Right kidney (tissue), 1 donor: Measurements from ENCODE around the gene DYNLRB1.
"Not testable (repeated sequence)": the region's sequence is repeated elsewhere in the genome, so short reads cannot be mapped to it uniquely, and the experiment has no call there.

ENCODE experiments used
- DNase-seq: peaks from one replicate; pipeline ENCODE4 v3.0.0-alpha.2; 2016

The DYNLRB1 gene

DNA sequence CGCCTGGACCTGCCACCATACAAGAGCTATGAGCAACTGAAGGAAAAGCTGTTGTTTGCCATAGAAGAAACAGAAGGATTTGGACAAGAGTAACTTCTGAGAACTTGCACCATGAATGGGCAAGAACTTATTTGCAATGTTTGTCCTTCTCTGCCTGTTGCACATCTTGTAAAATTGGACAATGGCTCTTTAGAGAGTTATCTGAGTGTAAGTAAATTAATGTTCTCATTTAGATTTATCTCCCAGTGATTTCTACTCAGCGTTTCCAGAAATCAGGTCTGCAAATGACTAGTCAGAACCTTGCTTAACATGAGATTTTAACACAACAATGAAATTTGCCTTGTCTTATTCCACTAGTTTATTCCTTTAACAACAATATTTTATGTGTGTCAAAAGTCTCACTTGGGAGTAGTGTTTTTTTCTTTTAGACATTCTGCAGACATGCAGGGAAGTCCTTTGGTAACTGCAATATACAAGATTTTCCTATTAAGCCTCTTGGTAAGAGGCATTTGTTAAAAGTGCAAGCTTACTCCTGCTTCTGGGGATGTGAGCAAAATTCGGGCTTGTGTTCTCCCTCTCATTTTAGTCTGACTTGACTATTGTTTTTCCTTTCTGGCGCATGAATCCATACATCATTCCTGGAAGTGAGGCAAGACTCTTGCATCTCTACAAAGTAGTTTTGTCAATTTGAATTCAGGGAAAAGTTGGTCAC is 8.4 kb upstream of the DYNLRB1 start:
- DNase-seq: no peak

DNA sequence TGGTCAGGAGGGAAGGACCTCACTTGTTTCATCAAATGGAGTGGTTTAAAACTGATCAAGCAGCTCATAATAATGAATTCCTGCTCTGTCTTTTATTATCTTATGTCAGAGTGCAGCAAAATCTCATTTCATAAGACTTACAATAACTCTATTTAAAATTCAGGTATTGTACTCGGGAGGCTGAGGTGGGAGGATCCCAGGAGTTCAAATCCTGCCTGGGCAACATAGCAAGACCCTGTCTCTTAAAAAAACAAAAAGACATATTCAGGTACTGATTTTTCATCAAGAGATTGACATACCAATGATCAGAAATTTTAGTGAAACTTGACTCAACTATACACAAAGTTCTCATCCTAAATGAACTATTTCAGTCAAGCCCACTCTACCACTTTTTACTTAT is 5.6 kb upstream of the DYNLRB1 start:
- no peak for DNase-seq

DNA sequence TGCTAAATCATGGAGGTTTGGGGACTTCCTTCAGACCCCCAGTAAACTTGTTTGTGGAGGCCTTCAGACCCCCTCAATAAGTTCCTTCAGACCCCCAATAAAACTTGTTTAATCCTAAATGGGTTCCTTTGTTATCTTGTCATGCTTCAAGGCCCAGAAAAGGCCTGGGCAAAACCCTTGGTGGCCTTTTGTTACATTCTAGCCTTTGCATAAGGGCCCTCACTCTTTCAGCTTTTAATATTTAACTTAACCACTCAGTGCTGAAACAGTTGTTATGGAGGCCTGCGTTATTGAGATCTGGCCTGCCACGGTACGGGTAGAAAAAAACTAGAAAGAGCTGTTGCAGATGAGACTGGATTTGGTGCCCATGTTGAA is 4.3 kb upstream of the DYNLRB1 start:
- DNase-seq: no peak

DNA sequence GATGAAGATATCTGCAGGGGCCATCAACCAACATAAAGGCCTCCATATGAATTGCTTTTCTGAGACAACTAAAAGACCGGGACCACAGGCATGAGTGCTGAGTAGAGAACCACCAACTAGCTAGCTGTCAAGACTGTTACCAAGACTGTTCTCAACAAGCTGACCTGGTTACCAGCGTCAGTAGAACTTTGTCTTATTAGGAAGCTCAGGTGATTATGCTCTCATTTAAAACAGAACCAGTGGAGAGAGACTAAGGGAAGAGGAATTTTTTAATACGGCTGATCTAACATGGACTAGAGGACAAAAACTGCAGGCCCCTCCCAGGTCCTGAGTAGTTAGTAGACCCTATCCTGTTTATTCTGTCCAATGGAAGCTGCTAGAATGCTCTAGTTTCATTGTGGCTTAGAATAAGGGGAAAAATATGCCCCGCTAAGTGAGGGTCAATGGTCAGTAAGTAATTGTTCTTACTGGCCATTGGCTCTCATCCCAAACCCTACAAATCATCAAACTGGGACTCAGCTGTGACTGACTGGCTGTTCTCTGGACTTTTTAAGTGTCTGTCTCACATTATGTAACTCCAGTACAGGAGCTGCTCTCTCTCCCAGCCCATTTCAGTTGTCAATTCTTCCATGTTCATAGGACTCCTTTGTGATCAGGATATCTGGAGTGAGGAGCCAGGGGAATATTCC is 3.8 kb upstream of the DYNLRB1 start:
- peak; percentile 23 for DNase-seq

DNA sequence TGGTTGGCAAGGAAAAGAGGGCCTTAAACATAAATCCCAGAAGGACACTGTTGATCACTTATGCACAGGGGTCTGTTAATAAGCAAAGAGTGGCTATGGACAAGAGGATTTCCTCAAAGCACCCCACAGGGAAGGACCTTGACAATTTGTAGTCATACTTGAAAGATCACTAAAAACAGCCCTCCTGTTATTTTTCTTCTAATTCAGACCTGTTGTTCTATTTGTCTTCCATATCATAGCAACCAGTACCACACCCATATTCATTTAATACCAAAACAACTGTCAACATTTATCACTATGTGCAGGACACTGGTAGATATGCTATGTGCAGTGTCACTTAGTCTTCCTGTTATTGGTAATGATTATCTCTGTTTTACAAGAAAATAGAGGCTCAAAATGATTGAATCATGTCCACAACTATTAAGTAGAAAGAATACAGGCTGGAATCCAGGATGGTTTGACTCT is 3.2 kb upstream of the DYNLRB1 start:
- no peak for DNase-seq

DNA sequence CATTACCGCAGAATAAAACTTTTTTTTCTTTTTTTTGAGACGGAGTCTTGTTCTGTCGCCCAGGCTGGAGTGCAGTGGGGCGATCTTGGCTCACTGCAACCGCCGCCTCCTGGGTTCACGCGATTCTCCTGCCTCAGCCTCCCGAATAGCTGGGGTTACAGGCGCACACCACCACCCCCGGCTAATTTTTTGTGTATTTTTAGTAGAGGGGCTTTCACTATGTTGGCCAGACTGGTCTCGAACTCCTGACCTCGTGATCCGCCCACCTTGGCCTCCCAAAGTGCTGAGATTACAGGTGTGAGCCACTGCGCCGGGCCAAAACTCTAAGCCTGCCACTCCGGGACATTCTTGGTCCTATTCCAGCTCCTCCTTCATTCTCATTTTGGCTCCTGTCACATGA is 2.2 kb upstream of the DYNLRB1 start:
- not testable (repeated sequence) for DNase-seq

DNA sequence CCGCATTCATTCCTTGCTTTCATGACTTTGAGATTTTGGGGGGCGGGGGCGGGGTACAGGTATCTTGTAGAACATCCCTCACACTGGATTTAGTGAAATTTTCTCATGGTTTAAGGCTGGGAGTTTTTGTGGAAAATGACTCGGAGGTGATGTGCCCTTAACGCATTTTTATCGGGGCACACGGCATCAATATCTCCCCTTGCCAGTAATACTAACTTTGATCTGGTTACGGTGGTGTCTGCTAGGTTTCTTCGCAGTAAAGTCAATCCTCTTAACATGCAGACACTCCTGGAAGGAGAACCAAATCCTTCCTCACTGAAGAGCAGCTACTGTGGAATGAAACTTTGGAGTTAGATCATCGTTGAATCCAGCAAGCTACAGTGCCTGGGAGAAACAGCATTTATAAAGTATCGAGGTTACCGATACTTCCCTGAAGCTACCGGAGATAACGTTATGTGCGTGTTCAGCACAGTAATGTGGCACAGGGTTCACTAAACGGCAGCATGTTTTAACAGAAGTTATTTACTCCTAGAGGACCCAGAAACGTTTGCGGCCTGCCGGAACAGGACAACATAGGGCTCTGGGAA is 1.2 kb upstream of the DYNLRB1 start:
- DNase-seq: no peak

DNA sequence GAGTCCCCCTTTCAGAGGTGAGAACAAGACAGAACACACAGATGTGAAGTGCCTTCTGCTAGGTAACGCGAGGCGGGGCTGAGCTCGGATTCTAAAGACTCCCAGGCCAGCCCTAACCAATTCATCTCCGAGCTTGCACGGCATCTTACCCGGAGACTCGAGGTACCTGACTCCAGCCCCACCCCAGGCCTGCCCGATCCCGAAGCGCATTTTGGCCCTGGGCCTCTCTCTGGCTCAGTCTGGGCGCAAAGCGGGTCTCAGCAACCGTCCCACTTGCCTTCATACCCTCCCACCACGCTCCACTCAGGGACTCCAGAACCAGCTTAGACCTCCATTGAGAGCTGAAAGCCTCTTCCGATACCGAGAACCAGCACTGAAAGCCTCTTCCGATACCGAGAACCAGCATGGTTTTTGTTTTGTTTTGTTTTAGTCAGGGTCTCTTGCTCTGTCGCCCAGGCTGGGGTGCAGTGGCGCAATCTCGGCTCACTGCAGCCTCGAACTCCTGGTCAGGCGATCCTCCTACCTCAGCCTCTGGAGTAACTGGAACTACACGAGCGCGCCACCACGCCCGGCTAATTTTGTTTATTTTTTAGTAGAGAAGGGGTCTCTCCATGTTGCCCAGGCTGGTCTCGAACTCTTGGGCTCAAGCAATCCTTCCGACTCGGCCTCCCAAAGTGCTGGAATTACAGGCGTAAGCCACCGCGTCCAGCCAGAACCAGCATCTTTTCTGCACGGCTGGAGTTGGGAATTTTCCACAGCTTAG is 557 bp upstream of the DYNLRB1 start:
- DNase-seq: peak; percentile 74

DNA sequence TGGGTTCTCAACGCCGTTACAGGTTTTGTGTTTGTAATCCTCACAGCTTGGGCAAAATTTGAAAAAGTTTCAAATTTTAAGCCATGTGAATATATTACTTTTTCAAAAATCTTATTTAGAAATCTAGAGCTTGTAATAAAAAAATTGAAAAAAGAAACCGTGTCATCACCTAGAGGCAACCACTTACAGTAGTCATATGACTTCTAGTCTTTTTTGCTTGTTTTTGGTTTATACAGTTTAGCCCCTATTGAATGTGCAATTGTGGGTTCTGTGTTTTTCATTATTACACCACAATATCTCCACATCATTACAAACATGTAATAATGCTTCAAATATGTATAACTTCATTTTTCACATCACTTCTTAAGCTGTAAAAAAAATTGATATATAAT is 888 bp downstream of the DYNLRB1 start:
- no peak for DNase-seq

DNA sequence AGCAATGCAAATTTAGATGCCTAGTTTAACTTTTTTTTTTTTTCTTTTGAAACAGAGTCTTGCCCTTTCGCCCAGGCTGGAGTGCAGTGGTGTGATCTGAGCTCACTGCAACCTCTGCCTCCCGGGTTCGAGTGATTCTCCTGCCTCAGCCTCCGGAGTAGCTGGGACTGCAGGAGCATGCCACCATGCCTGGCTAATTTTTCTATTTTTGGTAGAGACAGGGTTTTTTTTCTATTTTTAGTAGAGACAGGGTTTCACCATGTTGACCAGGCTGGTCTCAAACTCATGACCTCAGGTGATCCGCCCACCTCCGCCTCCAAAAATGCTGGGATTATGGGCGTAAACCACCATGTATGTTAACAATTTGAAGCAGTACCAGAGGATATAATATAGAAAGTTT is 2.6 kb downstream of the DYNLRB1 start:
- not testable (repeated sequence) for DNase-seq

DNA sequence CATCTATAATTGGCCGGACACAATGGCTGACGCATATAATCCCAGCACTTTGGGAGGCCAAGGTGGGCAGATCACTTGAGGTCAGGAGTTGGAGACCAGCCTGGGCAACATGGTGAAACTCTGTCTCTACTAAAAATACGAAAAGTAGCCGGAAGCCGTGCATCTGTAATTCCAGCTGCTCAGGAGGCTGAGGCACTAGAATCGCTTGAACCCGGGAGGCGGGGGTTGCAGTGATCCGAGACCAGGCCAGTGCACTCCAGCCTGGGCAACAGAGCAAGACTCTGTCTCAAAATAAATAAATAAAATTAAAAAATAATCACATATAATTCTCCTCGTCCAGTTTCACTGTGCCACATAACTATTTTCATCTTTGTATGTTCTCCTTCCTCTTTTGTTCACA is 3.6 kb downstream of the DYNLRB1 start:
- DNase-seq: not testable (repeated sequence)

DNA sequence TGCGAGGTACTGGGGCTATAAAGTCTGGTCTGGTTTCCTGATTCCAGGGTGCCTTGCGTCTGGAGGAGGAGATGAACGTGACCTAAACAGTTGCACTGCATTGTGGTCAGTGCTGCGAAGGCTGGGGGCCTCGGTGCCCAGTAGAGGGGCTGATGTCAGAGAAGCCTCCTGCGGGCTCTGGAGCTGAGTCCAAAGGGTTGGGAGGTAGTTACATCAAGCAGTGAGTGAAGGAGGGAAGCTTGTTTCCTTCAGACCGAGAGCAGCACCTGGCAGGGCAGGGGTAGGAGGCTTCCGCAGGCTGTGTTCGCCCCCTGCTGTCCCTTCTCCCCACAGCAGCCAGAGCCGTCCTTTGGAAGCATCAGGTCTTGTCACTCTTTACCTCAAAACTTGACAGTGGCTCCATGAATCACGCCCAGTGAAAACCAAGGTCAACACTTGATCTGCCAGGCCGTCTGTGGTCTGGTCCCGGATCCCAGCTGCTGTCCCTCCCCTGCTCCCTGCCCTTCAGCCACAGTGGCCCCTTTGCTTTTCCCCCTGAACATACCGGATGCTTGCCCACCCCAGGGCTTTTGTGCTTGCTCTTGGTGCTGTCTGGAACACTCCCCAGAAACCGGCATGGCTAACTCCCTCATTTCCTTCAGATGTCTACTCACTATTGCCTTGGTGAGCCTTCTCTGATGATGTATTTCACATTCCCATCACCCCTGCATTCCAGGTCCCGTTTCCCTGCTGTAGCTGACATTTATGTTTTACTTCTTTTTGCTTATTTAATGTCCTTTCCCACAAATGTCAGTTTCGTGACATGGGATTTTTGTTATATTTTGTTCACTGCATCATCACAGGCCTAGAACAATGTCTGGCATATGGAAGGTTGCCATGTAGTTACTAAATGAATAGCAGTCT is 7.0 kb downstream of the DYNLRB1 start:
- DNase-seq: no peak

DNA sequence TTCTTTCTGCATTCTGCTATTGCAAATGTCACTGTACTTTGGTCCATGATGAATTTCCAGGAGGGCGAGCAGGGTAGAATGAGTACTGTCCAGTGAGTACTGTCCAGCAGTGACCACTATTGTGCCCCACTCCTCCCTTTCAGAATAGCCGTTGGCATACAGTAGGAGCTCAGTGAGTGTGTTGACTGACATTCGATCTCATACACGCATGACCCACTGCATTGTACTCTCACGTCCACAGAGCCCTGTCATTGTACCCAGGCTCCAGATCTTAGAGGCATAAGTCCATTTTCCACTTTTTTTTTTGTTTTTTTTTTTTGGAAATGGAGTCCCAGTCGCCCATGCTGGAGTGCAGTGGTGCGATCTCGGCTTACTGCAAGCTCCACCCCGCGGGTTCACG is 8.2 kb downstream of the DYNLRB1 start:
- no peak for DNase-seq

DNA sequence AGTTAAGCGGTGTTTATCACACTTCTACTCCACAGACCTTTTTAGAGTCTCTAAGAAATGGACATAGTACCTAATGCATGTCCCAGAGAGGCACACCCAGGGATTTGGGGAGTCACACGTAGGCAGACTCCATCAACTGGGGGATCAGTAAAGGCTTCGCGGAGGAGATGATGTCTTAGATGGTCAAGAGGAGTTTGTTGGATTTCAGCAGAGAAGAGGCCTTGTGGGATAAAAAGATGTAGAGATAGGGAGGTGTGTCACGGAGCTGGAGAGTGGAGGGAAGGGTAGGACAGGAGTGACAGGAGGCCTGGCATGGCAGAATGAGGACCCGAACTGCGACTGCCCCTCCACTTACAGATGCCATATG is 9.1 kb downstream of the DYNLRB1 start:
- no peak for DNase-seq

DNA sequence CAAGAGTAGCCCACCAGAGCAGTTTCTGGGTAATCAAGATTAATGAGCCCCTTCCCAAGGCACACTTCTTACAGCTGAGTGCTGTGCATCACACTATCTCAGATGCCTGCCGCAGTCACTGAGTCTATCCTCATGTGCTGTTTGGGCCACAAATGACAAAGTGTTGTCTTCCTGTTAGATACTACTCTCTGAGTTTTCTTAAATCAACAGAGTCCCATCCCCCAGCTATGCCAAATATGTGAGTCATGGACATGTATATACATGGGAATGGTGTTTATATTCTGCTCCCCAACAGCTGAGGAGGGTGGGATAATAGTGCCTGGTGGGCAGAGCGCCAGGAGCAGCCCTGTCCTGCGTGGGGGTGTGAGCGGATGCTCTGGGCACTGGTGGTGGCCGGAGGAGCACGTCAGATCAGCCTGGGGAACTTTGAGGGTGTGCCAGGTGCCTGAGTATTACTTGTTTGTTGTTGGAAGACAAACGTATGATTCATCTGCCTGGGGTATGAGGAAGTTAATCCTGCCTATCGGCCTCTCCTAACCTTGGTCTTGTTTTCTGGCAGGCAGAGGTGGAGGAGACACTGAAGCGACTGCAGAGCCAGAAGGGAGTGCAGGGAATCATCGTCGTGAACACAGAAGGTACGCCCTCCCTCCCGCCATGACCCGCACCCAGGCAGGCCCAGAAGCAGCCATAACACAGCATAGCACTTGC is 9.6 kb downstream of the DYNLRB1 start:
- no peak for DNase-seq

DNA sequence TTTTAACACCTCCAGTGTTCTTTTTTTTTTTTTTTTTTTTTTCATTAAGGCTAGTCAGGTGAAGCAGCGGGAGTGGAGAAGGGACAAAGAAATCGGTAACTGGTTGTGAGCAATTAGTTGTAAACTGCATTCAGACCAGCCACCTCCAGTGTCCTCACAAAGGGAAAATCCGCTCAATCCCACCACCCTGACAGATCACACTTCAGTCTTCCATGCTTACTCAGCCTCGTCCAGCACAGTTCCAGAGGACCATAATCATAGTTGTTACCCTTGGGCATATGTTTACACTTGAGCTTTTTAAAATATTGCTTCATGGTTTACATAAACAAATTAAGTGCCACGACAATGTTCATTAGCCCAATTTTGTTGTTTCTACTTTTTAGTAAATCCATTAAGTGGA is 10.2 kb downstream of the DYNLRB1 start:
- DNase-seq: no peak

DNA sequence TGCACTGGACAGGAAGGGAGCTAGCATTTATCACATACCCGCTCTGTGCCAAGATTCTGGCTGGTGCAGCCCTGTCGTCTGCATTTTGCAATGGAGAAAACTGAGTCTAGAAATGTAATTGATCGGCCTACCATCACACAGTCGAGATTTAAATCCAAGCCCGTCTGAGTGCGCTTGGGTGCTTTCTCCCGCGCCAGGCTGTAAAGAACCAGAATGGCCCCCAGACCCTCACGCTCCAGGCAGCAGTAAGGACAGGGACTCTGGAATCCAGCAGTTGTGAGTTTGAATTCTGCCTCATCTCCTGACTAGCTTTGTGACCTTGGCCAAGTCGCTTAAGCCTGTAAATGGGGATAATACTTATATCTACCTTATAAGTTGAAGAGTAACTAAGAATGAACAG is 10.8 kb downstream of the DYNLRB1 start:
- no peak for DNase-seq

DNA sequence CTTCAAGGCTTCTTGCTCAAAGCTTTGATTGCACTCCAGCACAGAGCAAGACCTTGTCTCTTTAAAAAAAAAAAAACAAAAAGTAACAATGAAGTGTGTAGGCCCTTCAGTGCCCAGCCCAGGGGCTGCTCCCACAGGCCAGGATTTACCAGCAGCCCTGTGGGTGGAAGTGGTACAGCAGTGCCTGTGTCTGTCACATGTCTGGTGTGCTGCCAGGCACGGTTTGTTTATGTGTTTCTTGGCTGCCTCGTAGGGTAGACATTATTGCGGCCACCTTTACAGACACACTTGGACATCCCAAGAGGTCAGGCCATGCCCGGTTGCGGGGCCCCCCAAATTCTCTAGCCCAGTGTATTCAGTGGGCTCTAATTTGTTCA is 12.7 kb downstream of the DYNLRB1 start:
- no peak for DNase-seq

DNA sequence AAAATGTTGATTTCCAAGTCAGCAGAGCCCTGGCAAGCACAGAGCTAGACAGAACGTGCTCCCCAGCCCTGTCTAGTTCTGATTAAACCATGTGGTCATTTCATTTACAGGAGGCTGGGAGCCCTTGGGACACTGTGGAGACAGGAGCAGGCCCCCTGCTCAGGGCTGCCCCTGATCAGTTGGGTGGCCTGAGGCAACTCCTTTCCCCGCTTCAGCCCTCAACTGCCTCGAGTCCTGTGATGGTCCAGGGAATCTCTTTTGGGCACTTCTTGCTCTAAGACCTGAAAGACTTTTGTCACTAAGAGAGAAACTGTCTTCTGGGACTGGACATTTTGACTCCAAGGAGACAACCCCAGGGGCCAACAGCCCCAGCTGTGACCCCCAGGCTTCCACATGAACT is 13.5 kb downstream of the DYNLRB1 start:
- no peak for DNase-seq

DNA sequence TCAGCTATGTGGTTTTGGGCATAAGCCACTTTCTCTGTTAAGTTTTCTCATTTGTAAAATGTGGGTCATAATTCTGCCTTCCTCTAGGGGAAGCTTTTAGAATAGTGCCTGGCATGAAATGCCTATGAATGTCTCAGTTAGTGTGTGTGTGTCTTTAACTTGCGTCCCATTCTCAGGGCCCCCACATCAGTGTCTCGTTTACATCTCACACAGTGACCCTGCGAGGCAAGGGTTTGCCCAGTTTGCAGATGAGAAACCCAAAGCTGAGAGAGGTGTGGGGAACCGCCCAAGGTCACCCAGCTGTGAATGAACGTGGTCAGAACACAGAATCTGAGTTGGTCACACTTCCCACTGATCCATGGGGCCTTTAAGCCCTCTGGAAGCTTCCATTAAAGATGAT is 14.1 kb downstream of the DYNLRB1 start:
- no peak for DNase-seq

DNA sequence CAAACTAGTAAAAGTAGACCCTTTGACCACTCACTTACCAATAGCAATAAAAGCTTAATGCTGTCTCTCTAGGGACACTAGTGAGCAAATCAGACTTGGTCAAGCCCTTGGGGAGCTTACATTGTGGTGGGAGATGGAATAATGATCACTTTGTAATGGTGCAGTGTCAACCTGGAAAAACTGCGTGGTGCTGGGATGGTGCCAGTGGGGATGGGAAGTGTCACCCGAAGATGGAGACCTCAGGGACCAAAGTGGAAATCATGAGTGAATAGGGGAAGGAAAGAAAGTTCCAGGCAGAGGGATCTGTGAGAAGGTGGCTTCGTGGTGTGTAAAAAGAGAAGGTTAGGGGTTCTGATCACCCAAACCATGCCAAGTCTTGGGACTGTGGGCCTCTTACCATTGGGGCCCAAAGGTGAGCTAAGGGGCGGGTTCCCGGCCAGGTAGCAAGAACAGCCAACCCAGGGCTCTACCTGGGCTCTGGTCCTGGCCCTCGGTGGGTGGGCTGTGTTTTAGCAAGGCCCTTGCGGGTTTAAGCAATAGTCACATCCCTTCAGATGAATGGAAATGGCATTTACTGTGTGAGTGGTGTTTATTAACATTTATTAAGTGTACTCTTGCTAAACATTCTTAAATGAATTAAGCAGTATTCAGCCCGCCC is 15.5 kb downstream of the DYNLRB1 start:
- DNase-seq: no peak
